Stomach (tissue), 4 donors: ENCODE measurements around the gene SZT2.

Experiments
- CTCF ChIP-seq, 7 experiments: fragments of 450-650 bp in 4 of 7; fragments of 200-600 bp in 3 of 7; sonication (generic) in 3 of 7; IDR thresholded peaks; one replicate each; pipeline ENCODE4 v1.5.1; 2016 to 2019; ENCODE audit warnings: antibody characterized with exemption in 7 of 7, control low read depth in 2 of 7, mild to moderate bottlenecking in 1 of 7
- EP300 ChIP-seq: sonication (generic); formaldehyde crosslinking; IDR thresholded peaks from one replicate; pipeline ENCODE4 v1.6.1; 2017; ENCODE audit warnings: antibody characterized with exemption
- POLR2A ChIP-seq, 4 donors: fragments of 450-650 bp; IDR thresholded peaks; one replicate each; pipeline ENCODE4 v1.6.1; 2016; ENCODE audit warnings: antibody characterized with exemption in 4 of 4, control low read depth in 2 of 4, mild to moderate bottlenecking in 1 of 4, moderate library complexity in 1 of 4
- POLR2AphosphoS5 ChIP-seq, 3 donors: sonication (generic); formaldehyde crosslinking; IDR thresholded peaks; one replicate each; pipeline ENCODE4 v1.6.1; 2016; ENCODE audit warnings: antibody characterized with exemption in 3 of 3

GRCh38 chr1:43442756-43443155 is 53.1 kb downstream of the SZT2 start:
- TF ChIP-seq CTCF (IDR thresholded peaks at IDR 0.05) = no peak
- TF ChIP-seq POLR2AphosphoS5 (IDR thresholded peaks at IDR 0.05) = no peak
- TF ChIP-seq POLR2A (IDR thresholded peaks at IDR 0.05) = no peak
- no peak for TF ChIP-seq EP300
